RCC 7860 (cell line): ENCODE measurements around the gene KRT76.
"Not testable (repeated sequence)": the region's sequence is repeated elsewhere in the genome, so short reads cannot be mapped to it uniquely, and the experiment has no call there.

Experiments
- DNase-seq: peaks from one replicate; pipeline ENCODE4 v3.0.0-alpha.2; 2015; ENCODE audit warnings: low spot score
- FAIRE-seq: peaks from 2 replicates; lab custom pipeline; 2012; peaks lifted over from hg19 to GRCh38; lab: Jason Lieb, UNC

Gene KRT76

DNA sequence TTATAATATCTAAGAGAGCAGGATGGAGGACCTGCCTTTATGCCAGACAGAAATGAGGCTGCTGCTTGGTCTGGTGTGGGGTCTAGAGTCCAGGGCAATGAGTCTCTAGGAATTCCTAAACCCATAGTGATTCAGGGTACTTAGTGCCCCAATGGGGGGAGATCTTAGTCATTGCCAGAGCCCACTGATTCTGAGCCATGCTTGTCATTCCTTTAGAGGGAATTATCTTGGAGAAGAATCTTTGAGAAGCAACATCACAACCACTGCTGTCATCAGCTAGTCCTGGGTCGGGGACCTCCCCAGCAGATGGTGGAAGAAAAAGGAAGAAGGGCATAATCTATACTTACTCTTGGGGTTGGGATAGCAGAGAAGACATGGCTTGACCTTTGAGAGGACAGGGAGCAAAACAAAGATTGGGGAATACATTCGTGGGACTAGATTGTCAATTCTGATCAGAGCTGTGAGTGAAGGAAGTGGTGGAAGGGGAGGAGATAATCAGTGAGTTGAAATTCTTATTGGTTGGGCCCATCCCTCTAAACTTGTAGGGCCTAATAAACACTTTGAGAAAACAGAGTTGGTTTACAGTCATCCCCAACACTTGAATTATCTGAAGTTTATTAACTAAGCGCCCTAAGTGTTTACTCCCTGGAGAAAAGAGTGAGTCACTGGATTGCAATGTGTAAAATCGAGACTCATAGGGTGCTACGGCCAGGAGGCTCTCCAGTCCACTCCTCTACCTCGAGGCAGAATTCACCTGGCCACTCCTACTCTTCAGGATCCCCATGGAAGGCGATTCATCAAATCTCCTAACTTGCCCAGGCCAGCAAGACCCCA is 21.7 kb upstream of the KRT76 start:
- FAIRE-seq, result peak; percentile 75
- peak; percentile 91 for DNase-seq

DNA sequence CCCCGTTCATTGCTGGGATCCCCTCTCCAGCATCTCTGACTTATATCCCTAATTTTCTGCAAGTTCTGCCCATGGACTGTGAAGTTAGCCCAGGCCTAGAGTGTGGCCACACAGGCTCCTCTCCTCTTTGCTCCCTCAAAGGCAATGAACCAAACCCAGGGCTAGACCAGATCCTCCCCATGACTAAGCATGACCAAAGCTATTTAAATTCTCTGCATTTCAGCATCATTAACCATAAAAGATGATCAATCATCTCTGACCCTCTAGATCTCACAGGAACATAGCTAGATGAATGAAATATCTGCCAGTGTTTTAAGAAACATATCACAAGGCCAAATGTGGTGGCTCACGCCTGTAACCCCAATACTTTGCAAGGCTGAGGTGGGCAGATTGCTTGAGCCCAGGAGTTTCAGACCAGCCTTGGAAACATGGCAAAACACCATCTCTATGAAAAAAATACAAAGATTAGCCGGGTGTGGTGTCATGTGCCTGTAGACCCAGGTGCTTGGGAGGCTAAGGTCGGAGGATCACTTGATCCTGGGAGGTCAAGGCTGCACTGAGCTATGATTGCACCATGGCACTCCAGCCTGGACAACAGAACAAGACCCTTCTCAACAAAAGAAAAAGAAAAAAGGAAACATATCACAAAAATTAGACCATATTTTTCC is 21.0 kb upstream of the KRT76 start:
- DNase-seq, result peak; percentile 88
- peak; percentile 87 for FAIRE-seq

GRCh38 chr12:52797529-52797894 is 20.4 kb upstream of the KRT76 start:
- FAIRE-seq (no peak), DNase-seq (no peak)

GRCh38 chr12:52796839-52797528 is 19.8 kb upstream of the KRT76 start:
- DNase-seq, result no peak

GRCh38 chr12:52796429-52796794 is 19.3 kb upstream of the KRT76 start:
- DNase-seq (no peak), FAIRE-seq (no peak)

More at GRCh38 chr12:52796839-52797528, 19.8 kb upstream of the KRT76 start:
- FAIRE-seq, result no peak

DNA sequence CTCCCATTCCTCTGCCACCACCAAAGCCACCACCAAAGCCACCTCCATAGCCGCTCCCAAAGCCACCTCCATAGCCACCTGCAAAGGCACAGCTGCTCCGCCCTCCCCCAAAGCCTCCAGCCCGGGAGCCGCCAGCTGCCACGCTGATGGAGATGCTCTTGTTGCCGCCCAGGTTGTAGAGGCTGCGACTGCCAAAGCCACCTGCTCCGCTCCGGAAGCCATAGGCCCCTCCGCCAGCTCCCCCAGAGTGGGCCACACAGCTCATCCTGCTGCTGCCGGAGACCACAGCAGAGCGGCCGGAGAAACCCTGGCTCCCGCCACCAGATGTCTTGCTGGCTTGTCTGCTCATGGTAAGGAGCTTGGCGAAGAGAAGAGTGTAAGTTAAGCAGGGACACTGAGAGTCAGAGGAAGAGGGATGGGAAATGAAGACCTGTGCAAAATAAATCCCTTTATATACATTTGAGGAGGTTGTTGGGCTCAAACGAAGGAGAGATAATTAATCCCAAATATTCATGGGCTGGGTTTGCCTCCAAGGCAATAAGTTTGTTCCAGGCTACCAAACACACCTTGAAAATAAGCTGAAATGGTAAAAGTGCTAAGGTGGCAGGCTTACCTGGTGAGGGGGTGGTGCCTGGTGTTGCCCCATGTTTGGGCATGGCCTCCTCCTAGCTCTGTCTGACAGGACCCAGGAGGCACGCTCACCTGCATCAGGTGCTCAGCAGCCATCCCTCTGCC is 18.7 kb upstream of the KRT76 start, which contains the start of gene KRT3:
TSS of gene KRT3 (minus strand) at position 424 of the 735 bp plus-strand sequence. CDS start at position 349, 75 bp downstream.
- DNase-seq (no peak), FAIRE-seq (no peak)

DNA sequence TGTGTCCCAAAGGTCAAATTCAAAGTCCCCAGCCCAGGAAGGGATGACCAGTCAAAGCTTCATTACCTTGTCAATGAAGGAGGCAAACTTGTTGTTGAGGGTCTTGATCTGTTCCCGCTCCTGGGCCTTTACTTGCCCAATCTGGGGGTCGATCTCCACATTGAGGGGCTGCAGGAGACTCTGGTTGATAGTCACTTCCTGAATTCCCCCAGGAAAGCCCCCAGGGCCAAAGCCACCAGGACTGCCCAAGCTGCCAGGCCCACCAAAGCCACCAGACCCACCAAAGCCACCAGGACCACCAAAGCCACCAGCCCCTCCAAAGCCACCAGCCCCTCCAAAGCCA is 18.2 kb upstream of the KRT76 start:
- not testable (repeated sequence) for FAIRE-seq, DNase-seq

GRCh38 chr12:52794479-52795331 is 17.6 kb upstream of the KRT76 start:
- FAIRE-seq, result peak; percentile 41

DNA sequence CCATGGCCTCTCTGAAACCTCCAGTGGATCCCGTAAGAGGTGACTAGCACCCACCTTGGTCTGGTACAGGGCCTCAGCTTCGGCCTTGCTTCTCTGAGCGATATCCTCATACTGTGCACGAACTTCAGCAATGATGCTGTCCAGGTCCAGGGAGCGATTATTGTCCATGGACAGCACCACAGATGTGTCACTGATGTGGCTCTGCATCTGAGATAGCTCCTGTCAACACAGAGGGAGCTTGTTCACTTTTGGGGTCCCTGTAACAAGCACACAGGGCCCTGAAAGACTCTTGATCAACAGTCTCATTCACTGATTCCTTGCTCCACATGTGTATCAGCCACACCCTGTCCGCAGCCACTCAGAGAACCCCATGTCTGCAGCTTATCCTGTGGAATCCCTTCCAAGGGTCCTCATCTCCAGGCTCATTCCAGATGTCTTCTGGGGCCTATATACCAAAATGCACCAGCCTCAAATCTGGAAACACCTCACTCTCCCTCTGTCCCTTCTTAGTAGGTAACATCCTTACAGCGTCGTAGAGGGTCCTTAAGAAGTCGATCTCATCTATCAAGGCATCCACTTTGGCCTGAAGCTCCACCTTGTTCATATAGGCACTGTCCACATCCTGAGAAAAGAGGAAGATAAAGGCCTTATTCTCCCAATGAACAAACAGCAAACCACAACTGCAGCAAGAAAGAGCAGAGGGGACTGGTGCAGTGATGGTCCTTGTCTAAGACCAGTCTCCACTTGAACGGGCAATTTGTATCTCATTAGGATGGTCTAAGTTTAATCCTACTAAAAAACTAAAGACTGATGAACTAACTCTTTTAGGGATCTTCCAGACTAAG is 15.3 kb upstream of the KRT76 start:
- FAIRE-seq, result no peak

More at GRCh38 chr12:52794479-52795331, 17.6 kb upstream of the KRT76 start:
- DNase-seq, result peak; percentile 49

GRCh38 chr12:52791271-52792184 is 14.4 kb upstream of the KRT76 start:
- no peak for FAIRE-seq
- DNase-seq, result no peak

More for the DNA sequence above, 15.3 kb upstream of the KRT76 start:
- no peak for DNase-seq

DNA sequence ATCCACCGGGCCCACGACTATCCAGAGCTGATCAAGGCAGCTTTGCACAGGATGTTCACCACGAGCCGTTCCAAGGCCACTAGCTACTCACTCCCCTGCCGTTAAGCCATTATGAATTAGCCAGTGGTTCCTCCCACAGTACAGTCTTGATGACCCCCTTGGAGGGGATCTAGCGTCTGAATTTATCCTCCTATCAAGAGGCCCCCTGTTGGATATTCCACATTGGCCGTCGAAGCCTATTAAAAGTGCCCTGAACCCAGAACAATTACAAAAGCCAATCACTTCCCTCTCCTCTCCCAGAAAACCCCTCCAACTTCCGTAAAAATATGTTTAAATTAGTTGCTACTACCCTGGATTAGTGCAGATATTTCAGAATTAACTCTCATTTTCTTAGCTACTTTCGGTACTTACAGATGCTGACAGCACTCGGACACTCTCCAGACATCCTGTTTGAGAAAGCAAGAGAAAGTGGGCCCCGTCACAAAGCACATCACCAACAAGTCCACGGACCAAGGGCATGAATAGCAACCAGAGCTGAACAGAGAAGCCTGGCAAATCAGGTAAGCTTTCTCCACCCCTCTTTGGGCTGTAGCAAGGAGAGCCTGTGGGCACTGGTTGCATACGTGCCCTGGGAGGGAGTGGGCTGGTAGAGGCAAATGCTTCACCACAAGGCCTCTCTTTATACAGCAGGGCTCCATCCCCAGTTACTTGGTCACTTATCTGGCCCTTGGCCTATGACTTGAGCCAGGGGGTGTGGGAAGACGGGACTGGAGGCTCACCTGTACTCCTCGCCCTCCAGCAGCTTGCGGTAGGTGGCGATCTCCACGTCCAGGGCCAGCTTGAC is 13.5 kb upstream of the KRT76 start:
- FAIRE-seq (no peak), DNase-seq (no peak)

GRCh38 chr12:52789637-52790426 is 12.7 kb upstream of the KRT76 start:
- no peak for FAIRE-seq
- no peak for DNase-seq

- FAIRE-seq (no peak), DNase-seq (no peak)
Observed at GRCh38 chr12:52788876-52789636, 11.9 kb upstream of the KRT76 start.

DNA sequence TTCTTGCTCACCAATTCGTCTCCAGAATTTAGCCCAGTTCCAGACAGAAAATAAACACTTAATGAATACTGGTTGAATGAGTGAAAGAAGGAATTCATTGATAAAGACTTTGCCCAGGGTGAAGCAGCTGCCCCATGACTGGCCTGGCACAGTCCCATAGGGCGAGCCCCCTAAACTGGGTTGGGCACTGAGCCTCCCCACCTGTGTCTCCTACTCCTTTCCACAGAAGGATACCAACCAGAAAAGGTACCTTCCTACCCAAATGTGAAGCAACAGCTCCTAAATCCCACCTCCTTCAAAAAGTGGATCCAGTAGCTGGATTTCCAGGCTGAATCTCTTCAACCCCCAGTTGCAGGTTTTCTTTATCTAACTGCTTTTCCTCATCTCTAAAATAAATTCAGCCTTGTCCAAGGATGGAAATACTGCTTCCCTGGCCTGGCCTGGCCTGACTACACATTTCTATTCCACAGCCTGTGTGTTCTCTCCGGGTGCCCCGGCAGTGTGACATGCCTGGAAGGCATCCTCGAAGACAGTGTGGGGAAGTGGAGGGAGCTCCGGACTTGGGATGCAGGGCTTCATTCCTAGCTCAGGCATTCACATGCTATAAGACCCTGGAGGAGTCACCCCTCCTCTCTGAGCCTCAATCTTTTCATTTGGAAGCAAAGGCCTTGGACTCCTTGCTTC is 11.2 kb upstream of the KRT76 start:
- DNase-seq (no peak), FAIRE-seq (no peak)
